Stimulated activated CD4-positive, alpha-beta T cell treated with anti-CD3 and anti-CD28 coated beads, TNF-alpha, amount 100 ng/mL, for 48 hours (primary cell): ENCODE results near the gene EIF4E1B.

Experiments used
- DNase-seq, 3 donors: peaks; one replicate each; pipeline ENCODE4 v3.0.0-alpha.2; 2020; ENCODE audit warnings: low read depth in 3 of 3

Gene EIF4E1B

GRCh38 chr5:176626876-176627236 is 3.6 kb upstream of the EIF4E1B start:
- DNase-seq: no peak

- no peak for DNase-seq
Measured at GRCh38 chr5:176627582-176627981, 2.9 kb upstream of the EIF4E1B start.

GRCh38 chr5:176628406-176629228 is 1.9 kb upstream of the EIF4E1B start:
- no peak for DNase-seq

GRCh38 chr5:176629317-176629852 is 1.1 kb upstream of the EIF4E1B start:
- no peak for DNase-seq

GRCh38 chr5:176630681-176631222 is 277 bp downstream of the EIF4E1B start:
- no peak for DNase-seq

GRCh38 chr5:176631383-176632200 is 1.1 kb downstream of the EIF4E1B start:
- DNase-seq: no peak

- no peak for DNase-seq
Measured at GRCh38 chr5:176632745-176633144, 2.3 kb downstream of the EIF4E1B start.

GRCh38 chr5:176633598-176633997 is 3.1 kb downstream of the EIF4E1B start:
- DNase-seq: no peak

GRCh38 chr5:176636426-176636825 is 6.0 kb downstream of the EIF4E1B start:
- DNase-seq: no peak

GRCh38 chr5:176637556-176637955 is 7.1 kb downstream of the EIF4E1B start:
- DNase-seq: no peak

- DNase-seq: no peak
Measured at GRCh38 chr5:176638437-176638836, 8.0 kb downstream of the EIF4E1B start.

- DNase-seq: no peak
Measured at GRCh38 chr5:176639208-176639607, 8.7 kb downstream of the EIF4E1B start.

GRCh38 chr5:176639981-176640380 is 9.5 kb downstream of the EIF4E1B start:
- DNase-seq: no peak

- DNase-seq: no peak
Measured at GRCh38 chr5:176640616-176641015, 10.1 kb downstream of the EIF4E1B start.

GRCh38 chr5:176642675-176643490 is 12.4 kb downstream of the EIF4E1B start:
- DNase-seq: no peak

GRCh38 chr5:176643491-176644219 is 13.2 kb downstream of the EIF4E1B start:
- DNase-seq: no peak

- no peak for DNase-seq
Measured at GRCh38 chr5:176644294-176644693, 13.8 kb downstream of the EIF4E1B start.

GRCh38 chr5:176644878-176645670 is 14.6 kb downstream of the EIF4E1B start:
- DNase-seq: no peak

- DNase-seq: no peak
Measured at GRCh38 chr5:176646049-176646706, 15.7 kb downstream of the EIF4E1B start.

- no peak for DNase-seq
Measured at GRCh38 chr5:176646707-176647029, 16.2 kb downstream of the EIF4E1B start.
